ENCODE measurements around the gene PDXDC1.
"Not testable (repeated sequence)": the region's sequence is repeated elsewhere in the genome, so short reads cannot be mapped to it uniquely, and the experiment has no call there.

Gene PDXDC1

GRCh38 chr16:15140444-15141365, 165.9 kb downstream of the PDXDC1 start:
- H3K18ac ChIP-seq (ENCODE audit: low read length); H2AFZ ChIP-seq (ENCODE audit: insufficient read depth, low read length, poor library complexity); H3K27me3 ChIP-seq (ENCODE audit: insufficient read depth, low read length); H3K36me3 ChIP-seq (ENCODE audit: control insufficient read depth in 1 of 2, insufficient read depth in 2 of 2, low read length in 2 of 2); H4K12ac ChIP-seq (ENCODE audit: low read depth, low read length); H3K4me2 ChIP-seq (ENCODE audit: low read length); H3K79me2 ChIP-seq (ENCODE audit: control insufficient read depth, insufficient read depth, low read length, poor library complexity); H3K23ac ChIP-seq (ENCODE audit: low read length); H3K14ac ChIP-seq (ENCODE audit: low read length); H3K4ac ChIP-seq (ENCODE audit: low read depth, low read length); H3K4me3 ChIP-seq (ENCODE audit: low read depth, low read length); H3K9ac ChIP-seq (ENCODE audit: low read length); H4K8ac ChIP-seq (ENCODE audit: low read depth, low read length); H2AK5ac ChIP-seq (ENCODE audit: low read length); H2BK12ac ChIP-seq (ENCODE audit: low read length); H3K79me1 ChIP-seq (ENCODE audit: low read length); H3K27ac ChIP-seq (ENCODE audit: low read depth, low read length); DNase-seq; H4K91ac ChIP-seq (ENCODE audit: low read depth, low read length); H3K9me3 ChIP-seq (ENCODE audit: insufficient read depth, low read depth, low read length); H2BK5ac ChIP-seq (ENCODE audit: low read depth, low read length, poor library complexity); H2BK120ac ChIP-seq (ENCODE audit: insufficient read depth, low read length, poor library complexity): not testable (repeated sequence)
- WGBS (ENCODE audit: extremely low coverage, insufficient coverage, insufficient read length): no CpG with 5 or more reads among the region's 30 CpGs
- peaks cover 11 to 14% of the 10 kb centered on the region in 2 experiments for H3K4me1 ChIP-seq (ENCODE audit: control insufficient read depth in 1 of 2, insufficient read depth in 2 of 2, low read length in 2 of 2)

- Histone ChIP-seq H3K14ac (ENCODE audit: low read length) (no peak overlapping the region), H2BK120ac (ENCODE audit: insufficient read depth, low read length, poor library complexity) (no peak overlapping the region), H3K18ac (ENCODE audit: low read length) (no peak overlapping the region), H3K27ac (ENCODE audit: low read depth, low read length) (no peak overlapping the region), H4K91ac (ENCODE audit: low read depth, low read length) (no peak overlapping the region), H4K8ac (ENCODE audit: low read depth, low read length) (no peak overlapping the region), H3K4me3 (ENCODE audit: low read depth, low read length) (no peak overlapping the region), H3K9me3 (ENCODE audit: insufficient read depth, low read depth, low read length) (peaks cover 1% of the 10 kb centered on the region), H4K12ac (ENCODE audit: low read depth, low read length) (no peak overlapping the region), H3K9ac (ENCODE audit: low read length) (no peak overlapping the region), H3K79me2 (ENCODE audit: control insufficient read depth, insufficient read depth, low read length, poor library complexity) (peaks cover 2% of the 10 kb centered on the region), H3K27me3 (ENCODE audit: insufficient read depth, low read length) (no peaks in the 10 kb centered on the region), H3K4me1 (ENCODE audit: control insufficient read depth in 1 of 2, insufficient read depth in 2 of 2, low read length in 2 of 2) (peaks cover 11 to 14% of the 10 kb centered on the region in 2 experiments), H2AFZ (ENCODE audit: insufficient read depth, low read length, poor library complexity) (no peak overlapping the region), H3K36me3 (ENCODE audit: control insufficient read depth in 1 of 2, insufficient read depth in 2 of 2, low read length in 2 of 2) (no peaks in the 10 kb centered on the region), H2BK12ac (ENCODE audit: low read length) (no peak overlapping the region), H2AK5ac (ENCODE audit: low read length) (no peak overlapping the region), H2BK5ac (ENCODE audit: low read depth, low read length, poor library complexity) (no peak overlapping the region), H3K79me1 (ENCODE audit: low read length) (peaks cover 5% of the 10 kb centered on the region), H3K4ac (ENCODE audit: low read depth, low read length) (no peak overlapping the region), H3K4me2 (ENCODE audit: low read length) (no peak overlapping the region), H3K23ac (ENCODE audit: low read length) (no peak overlapping the region)
- no peak for DNase-seq
- no CpG with 5 or more reads among the region's 15 CpGs for WGBS (ENCODE audit: extremely low coverage, insufficient coverage, insufficient read length)
Measured at GRCh38 chr16:15141586-15141985, 166.8 kb downstream of the PDXDC1 start.

- H3K36me3 ChIP-seq (ENCODE audit: control insufficient read depth in 1 of 2, insufficient read depth in 2 of 2, low read length in 2 of 2); H2AFZ ChIP-seq (ENCODE audit: insufficient read depth, low read length, poor library complexity); H3K27ac ChIP-seq (ENCODE audit: low read depth, low read length); H3K23ac ChIP-seq (ENCODE audit: low read length); H3K9me3 ChIP-seq (ENCODE audit: insufficient read depth, low read depth, low read length); H3K18ac ChIP-seq (ENCODE audit: low read length); H3K27me3 ChIP-seq (ENCODE audit: insufficient read depth, low read length); H4K12ac ChIP-seq (ENCODE audit: low read depth, low read length); H2AK5ac ChIP-seq (ENCODE audit: low read length); H2BK5ac ChIP-seq (ENCODE audit: low read depth, low read length, poor library complexity); H3K4ac ChIP-seq (ENCODE audit: low read depth, low read length); DNase-seq; H3K14ac ChIP-seq (ENCODE audit: low read length); H3K79me1 ChIP-seq (ENCODE audit: low read length); H3K4me2 ChIP-seq (ENCODE audit: low read length); H3K4me3 ChIP-seq (ENCODE audit: low read depth, low read length); H4K8ac ChIP-seq (ENCODE audit: low read depth, low read length); H4K91ac ChIP-seq (ENCODE audit: low read depth, low read length); H2BK120ac ChIP-seq (ENCODE audit: insufficient read depth, low read length, poor library complexity); H2BK12ac ChIP-seq (ENCODE audit: low read length); H3K9ac ChIP-seq (ENCODE audit: low read length); H3K79me2 ChIP-seq (ENCODE audit: control insufficient read depth, insufficient read depth, low read length, poor library complexity): not testable (repeated sequence)
- peaks cover 14 to 19% of the 10 kb centered on the region in 2 experiments for H3K4me1 ChIP-seq (ENCODE audit: control insufficient read depth in 1 of 2, insufficient read depth in 2 of 2, low read length in 2 of 2)
- WGBS (ENCODE audit: extremely low coverage, insufficient coverage, insufficient read length): no CpG with 5 or more reads among the region's 27 CpGs
Measured at GRCh38 chr16:15142107-15142890, 167.5 kb downstream of the PDXDC1 start.

- H3K4ac ChIP-seq (ENCODE audit: low read depth, low read length); H2BK12ac ChIP-seq (ENCODE audit: low read length); H2AK5ac ChIP-seq (ENCODE audit: low read length); H2BK120ac ChIP-seq (ENCODE audit: insufficient read depth, low read length, poor library complexity); H3K23ac ChIP-seq (ENCODE audit: low read length); DNase-seq; H3K18ac ChIP-seq (ENCODE audit: low read length); H3K36me3 ChIP-seq (ENCODE audit: control insufficient read depth in 1 of 2, insufficient read depth in 2 of 2, low read length in 2 of 2); H4K12ac ChIP-seq (ENCODE audit: low read depth, low read length); H3K9ac ChIP-seq (ENCODE audit: low read length); H3K4me3 ChIP-seq (ENCODE audit: low read depth, low read length); H3K27ac ChIP-seq (ENCODE audit: low read depth, low read length); H2AFZ ChIP-seq (ENCODE audit: insufficient read depth, low read length, poor library complexity); H3K4me2 ChIP-seq (ENCODE audit: low read length); H3K79me2 ChIP-seq (ENCODE audit: control insufficient read depth, insufficient read depth, low read length, poor library complexity); H3K9me3 ChIP-seq (ENCODE audit: insufficient read depth, low read depth, low read length); H3K27me3 ChIP-seq (ENCODE audit: insufficient read depth, low read length); H2BK5ac ChIP-seq (ENCODE audit: low read depth, low read length, poor library complexity); H3K14ac ChIP-seq (ENCODE audit: low read length); H4K8ac ChIP-seq (ENCODE audit: low read depth, low read length); H3K79me1 ChIP-seq (ENCODE audit: low read length); H4K91ac ChIP-seq (ENCODE audit: low read depth, low read length): not testable (repeated sequence)
- H3K4me1 ChIP-seq (ENCODE audit: control insufficient read depth in 1 of 2, insufficient read depth in 2 of 2, low read length in 2 of 2): peaks cover 14 to 23% of the 10 kb centered on the region in 2 experiments
- WGBS (ENCODE audit: extremely low coverage, insufficient coverage, insufficient read length): no CpG with 5 or more reads among the region's 26 CpGs
Measured at GRCh38 chr16:15142891-15143600, 168.2 kb downstream of the PDXDC1 start.
